SW 1271 (cell line): Measurements from ENCODE around the gene PFN2.

Experiments
- DNase-seq, 2 experiments: peaks; one replicate each; lab custom pipeline; 2025; lab: John Stamatoyannopoulos, UW

PFN2 gene

GRCh38 chr3:149917124-149917667 is 53.5 kb downstream of the PFN2 start:
- DNase-seq: no peak
